ENCODE data around the gene KTI12.

The KTI12 gene

DNA sequence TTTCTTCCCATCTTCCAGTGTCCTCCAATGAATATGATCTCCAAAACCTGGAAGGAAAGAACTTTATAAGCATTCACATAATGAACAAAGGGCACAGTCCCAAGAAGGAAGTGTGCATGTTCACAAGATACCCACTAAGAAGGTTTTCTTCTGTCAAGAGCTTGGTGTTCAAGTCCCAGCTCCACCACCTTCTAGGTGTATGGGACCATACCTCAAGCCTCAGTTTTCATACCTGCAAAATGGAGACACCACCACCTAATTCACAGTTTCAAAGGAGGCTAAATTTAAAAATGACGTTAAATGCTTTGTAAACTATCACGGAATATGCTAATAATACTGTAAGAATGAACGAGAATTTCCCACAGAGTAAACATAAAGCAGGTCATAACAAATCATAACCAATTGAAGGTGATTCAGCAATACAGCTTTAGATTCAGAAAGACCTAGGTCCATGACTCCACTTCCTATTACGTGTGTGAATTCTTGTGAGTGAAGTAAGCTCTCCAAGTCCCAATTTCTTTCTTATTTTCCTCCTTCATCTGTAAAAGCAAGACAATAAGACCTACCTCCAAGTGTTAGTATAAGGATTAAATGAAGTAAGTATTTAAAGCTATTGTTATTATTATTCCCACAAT, 8.1 kb upstream of the KTI12 start:
- no peak overlapping the region for H3K27ac ChIP-seq (ENCODE audit: low read length)
- H3K9me3 ChIP-seq (replicated peaks; ENCODE audit: insufficient read depth, low read length), result no peaks in the 10 kb centered on the region
- H2AFZ ChIP-seq (ENCODE audit: low read length), result no peak overlapping the region
- TF ChIP-seq EZH2 (optimal IDR thresholded peaks at IDR 0.05; ENCODE audit: low read depth, low read length) (no peak), EZH2phosphoT487 (IDR thresholded peaks at IDR 0.05; ENCODE audit: low read length) (no peak)
- TF ChIP-seq, protein P1, sequence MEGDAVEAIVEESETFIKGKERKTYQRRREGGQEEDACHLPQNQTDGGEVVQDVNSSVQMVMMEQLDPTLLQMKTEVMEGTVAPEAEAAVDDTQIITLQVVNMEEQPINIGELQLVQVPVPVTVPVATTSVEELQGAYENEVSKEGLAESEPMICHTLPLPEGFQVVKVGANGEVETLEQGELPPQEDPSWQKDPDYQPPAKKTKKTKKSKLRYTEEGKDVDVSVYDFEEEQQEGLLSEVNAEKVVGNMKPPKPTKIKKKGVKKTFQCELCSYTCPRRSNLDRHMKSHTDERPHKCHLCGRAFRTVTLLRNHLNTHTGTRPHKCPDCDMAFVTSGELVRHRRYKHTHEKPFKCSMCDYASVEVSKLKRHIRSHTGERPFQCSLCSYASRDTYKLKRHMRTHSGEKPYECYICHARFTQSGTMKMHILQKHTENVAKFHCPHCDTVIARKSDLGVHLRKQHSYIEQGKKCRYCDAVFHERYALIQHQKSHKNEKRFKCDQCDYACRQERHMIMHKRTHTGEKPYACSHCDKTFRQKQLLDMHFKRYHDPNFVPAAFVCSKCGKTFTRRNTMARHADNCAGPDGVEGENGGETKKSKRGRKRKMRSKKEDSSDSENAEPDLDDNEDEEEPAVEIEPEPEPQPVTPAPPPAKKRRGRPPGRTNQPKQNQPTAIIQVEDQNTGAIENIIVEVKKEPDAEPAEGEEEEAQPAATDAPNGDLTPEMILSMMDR (IDR thresholded peaks at IDR 0.05; ENCODE audit: low read length), result no peak
- no peaks in the 10 kb centered on the region for H3K4me1 ChIP-seq (ENCODE audit: low read length)
- no peak overlapping the region for H3K9ac ChIP-seq (ENCODE audit: low read length)
- no peak overlapping the region for H3K4me3 ChIP-seq (ENCODE audit: low read length)
- H3K27me3 ChIP-seq (replicated peaks; ENCODE audit: insufficient read depth, low read length), result no peaks in the 10 kb centered on the region
- no peak for DNase-seq
- peaks cover 7% of the 10 kb centered on the region; the same call in 1 of the 2 replicates for H3K79me2 ChIP-seq (ENCODE audit: low read length)
- H3K4me2 ChIP-seq (ENCODE audit: low read depth, low read length), result no peak overlapping the region
- H3F3A ChIP-seq (ENCODE audit: insufficient read depth, low read length), result no peaks in the 10 kb centered on the region; the same call in 1 of the 2 replicates
- no peaks in the 10 kb centered on the region for H3K36me3 ChIP-seq (replicated peaks; ENCODE audit: insufficient read depth, low read length)
- H3K9me2 ChIP-seq (replicated peaks; ENCODE audit: insufficient read depth, low read length), result no peaks in the 10 kb centered on the region
- no peaks in the 10 kb centered on the region for H4K20me1 ChIP-seq (ENCODE audit: insufficient read depth, low read length)

DNA sequence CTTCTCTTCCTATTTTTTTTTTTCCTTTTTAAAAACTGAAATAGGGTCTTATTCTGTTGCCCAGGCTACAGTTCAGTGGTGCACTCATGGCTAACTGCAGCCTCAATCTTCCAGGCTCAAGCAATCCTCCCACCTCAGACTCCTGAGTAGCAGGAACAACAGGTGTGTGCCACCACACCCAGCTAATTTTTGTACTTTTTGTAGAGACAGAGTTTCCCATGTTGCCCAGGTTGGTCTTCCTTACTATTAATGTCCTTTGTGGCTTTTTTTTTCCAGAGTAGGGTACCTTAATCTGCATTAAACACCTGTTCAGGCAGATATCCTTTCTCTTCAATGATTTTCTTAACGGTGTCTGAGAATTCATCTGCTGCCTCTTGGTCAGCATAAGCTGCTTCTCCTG, 4.3 kb upstream of the KTI12 start:
- TF ChIP-seq, protein P1 (IDR thresholded peaks at IDR 0.05; ENCODE audit: low read length), result no peak
- TF ChIP-seq EZH2 (optimal IDR thresholded peaks at IDR 0.05; ENCODE audit: low read depth, low read length), result no peak
- TF ChIP-seq EZH2phosphoT487 (IDR thresholded peaks at IDR 0.05; ENCODE audit: low read length), result no peak
- peaks cover 7% of the 10 kb centered on the region for H3K79me2 ChIP-seq (ENCODE audit: low read length)

DNA sequence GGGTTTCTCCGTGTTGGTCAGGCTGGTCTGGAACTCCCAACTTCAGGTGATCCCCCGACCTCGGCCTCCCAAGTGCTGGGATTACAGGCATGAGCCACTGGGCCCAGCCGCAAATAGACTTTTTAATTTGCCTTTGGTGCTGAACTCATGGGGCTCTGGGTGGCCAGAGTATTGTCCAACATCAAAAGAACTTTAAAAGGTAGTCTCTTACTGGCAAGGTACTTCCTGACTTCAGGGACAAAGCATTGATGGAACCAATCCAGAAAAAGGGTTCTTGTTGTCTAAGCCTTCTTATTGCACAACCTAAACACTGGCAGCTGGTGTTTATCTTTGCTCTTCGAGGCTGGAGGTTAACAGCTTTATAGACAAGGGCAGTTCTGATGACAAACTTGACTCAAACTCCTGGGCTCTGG, 3.8 kb upstream of the KTI12 start:
- peaks cover 12% of the 10 kb centered on the region for H3K79me2 ChIP-seq (ENCODE audit: low read length)
- no peak overlapping the region for H3K4me2 ChIP-seq (ENCODE audit: low read depth, low read length)
- peaks cover 15% of the 10 kb centered on the region for H3F3A ChIP-seq (ENCODE audit: insufficient read depth, low read length)
- H2AFZ ChIP-seq (ENCODE audit: low read length), result no peak overlapping the region
- H3K9me2 ChIP-seq (replicated peaks; ENCODE audit: insufficient read depth, low read length), result no peaks in the 10 kb centered on the region
- H3K4me1 ChIP-seq (ENCODE audit: low read length), result no peaks in the 10 kb centered on the region
- H3K36me3 ChIP-seq (replicated peaks; ENCODE audit: insufficient read depth, low read length), result no peaks in the 10 kb centered on the region
- no peak overlapping the region for H3K9ac ChIP-seq (ENCODE audit: low read length)
- H3K27me3 ChIP-seq (replicated peaks; ENCODE audit: insufficient read depth, low read length), result no peaks in the 10 kb centered on the region
- no peak for DNase-seq
- H3K9me3 ChIP-seq (replicated peaks; ENCODE audit: insufficient read depth, low read length), result no peaks in the 10 kb centered on the region
- no peaks in the 10 kb centered on the region for H4K20me1 ChIP-seq (ENCODE audit: insufficient read depth, low read length)
- H3K27ac ChIP-seq (ENCODE audit: low read length), result no peak overlapping the region
- H3K4me3 ChIP-seq (ENCODE audit: low read length), result no peak overlapping the region
- TF ChIP-seq EZH2phosphoT487 (IDR thresholded peaks at IDR 0.05; ENCODE audit: low read length) (no peak), EZH2 (optimal IDR thresholded peaks at IDR 0.05; ENCODE audit: low read depth, low read length) (no peak)
- TF ChIP-seq, protein P1 (IDR thresholded peaks at IDR 0.05; ENCODE audit: low read length), result no peak

More for the DNA sequence above, 4.3 kb upstream of the KTI12 start:
- Histone ChIP-seq H3K4me2 (ENCODE audit: low read depth, low read length) (no peak overlapping the region), H3K4me1 (ENCODE audit: low read length) (no peaks in the 10 kb centered on the region), H4K20me1 (ENCODE audit: insufficient read depth, low read length) (no peaks in the 10 kb centered on the region), H3K36me3 (replicated peaks; ENCODE audit: insufficient read depth, low read length) (no peaks in the 10 kb centered on the region), H2AFZ (ENCODE audit: low read length) (no peak overlapping the region), H3K9me3 (replicated peaks; ENCODE audit: insufficient read depth, low read length) (no peaks in the 10 kb centered on the region), H3K27me3 (replicated peaks; ENCODE audit: insufficient read depth, low read length) (no peaks in the 10 kb centered on the region), H3F3A (ENCODE audit: insufficient read depth, low read length) (peaks cover 10% of the 10 kb centered on the region), H3K9me2 (replicated peaks; ENCODE audit: insufficient read depth, low read length) (no peaks in the 10 kb centered on the region), H3K9ac (ENCODE audit: low read length) (no peak overlapping the region), H3K4me3 (ENCODE audit: low read length) (no peak overlapping the region), H3K27ac (ENCODE audit: low read length) (no peak overlapping the region)
- no peak for DNase-seq

All from MM.1S (cell line).